Measurements from ENCODE around the gene DCAF7. TPM values are rescaled to one million over a fixed set of nuclear protein-coding genes. Genes with fewer than 3 reads are reported as not detected.

DCAF7 gene
- total and polyA plus RNA-seq, 3 donors from 2014 or later, result 51.7 to 164 (median 66.8) TPM

- DNase-seq, result no peak
- WGBS, 2 donors, result 77 to 80% methylated on average over 1 to 3 of the region's 3 CpGs
- TF ChIP-seq POLR2A (IDR thresholded peaks at IDR 0.05), result no peak
- TF ChIP-seq CTCF (IDR thresholded peaks at IDR 0.05), result no peak
- no peaks in the 10 kb centered on the region for H3K27me3 ChIP-seq
- no peaks in the 10 kb centered on the region for H3K4me1 ChIP-seq
- no peak overlapping the region for H3K4me3 ChIP-seq
- intact Hi-C loops (cut with DNase I; ENCODE audit: low total_unique reads), result loop anchor here (10.0 kb wide), 1 partner anchor 56 kb away; the partner anchor contains the start of gene ACE
- no peaks in the 10 kb centered on the region for H3K9me3 ChIP-seq
- no peaks in the 10 kb centered on the region for H3K36me3 ChIP-seq (ENCODE audit: low read depth, missing control alignments)
- H3K27ac ChIP-seq, result no peak overlapping the region
Observed at GRCh38 chr17:63530557-63531021, 19.7 kb upstream of the DCAF7 start.

- 61 to 75% methylated on average over 6 to 10 of the region's 10 CpGs for WGBS, 2 donors
Observed at GRCh38 chr17:63531022-63531965, 19.0 kb upstream of the DCAF7 start.

GRCh38 chr17:63533433-63534077, 16.7 kb upstream of the DCAF7 start:
- no peak overlapping the region for H3K4me3 ChIP-seq
- no peaks in the 10 kb centered on the region for H3K9me3 ChIP-seq
- intact Hi-C loops (cut with DNase I; ENCODE audit: low total_unique reads), result loop anchor here (10.0 kb wide), 1 partner anchor 59 kb away; the partner anchor contains the start of gene ACE
- DNase-seq, result no peak
- H3K36me3 ChIP-seq (ENCODE audit: low read depth, missing control alignments), result no peaks in the 10 kb centered on the region
- no peak for TF ChIP-seq POLR2A (IDR thresholded peaks at IDR 0.05)
- no peak for TF ChIP-seq CTCF (IDR thresholded peaks at IDR 0.05)
- peaks cover 9% of the 10 kb centered on the region for H3K4me1 ChIP-seq
- H3K27me3 ChIP-seq, result no peaks in the 10 kb centered on the region
- 89 to 92% methylated on average over 19 to 20 of the region's 20 CpGs for WGBS, 2 donors
- no peak overlapping the region for H3K27ac ChIP-seq

More at GRCh38 chr17:63531022-63531965, 19.0 kb upstream of the DCAF7 start:
- no peaks in the 10 kb centered on the region for H3K9me3 ChIP-seq
- no peaks in the 10 kb centered on the region for H3K4me1 ChIP-seq
- TF ChIP-seq POLR2A (IDR thresholded peaks at IDR 0.05) (no peak), CTCF (IDR thresholded peaks at IDR 0.05) (no peak)
- H3K27me3 ChIP-seq, result no peaks in the 10 kb centered on the region
- DNase-seq, result no peak
- no peak overlapping the region for H3K4me3 ChIP-seq
- intact Hi-C loops (cut with DNase I; ENCODE audit: low total_unique reads), result loop anchor here (10.0 kb wide), 1 partner anchor 56 kb away; the partner anchor contains the start of gene ACE
- no peaks in the 10 kb centered on the region for H3K36me3 ChIP-seq (ENCODE audit: low read depth, missing control alignments)
- H3K27ac ChIP-seq, result no peak overlapping the region

GRCh38 chr17:63534078-63534570, 16.2 kb upstream of the DCAF7 start:
- H3K4me3 ChIP-seq, result no peak overlapping the region
- H3K36me3 ChIP-seq (ENCODE audit: low read depth, missing control alignments), result no peaks in the 10 kb centered on the region
- no peaks in the 10 kb centered on the region for H3K9me3 ChIP-seq
- WGBS, 2 donors, result 95% methylated on average over 17 of the region's 17 CpGs
- H3K27ac ChIP-seq, result no peak overlapping the region
- intact Hi-C loops (cut with DNase I; ENCODE audit: low total_unique reads), result loop anchor here (10.0 kb wide), 1 partner anchor 59 kb away; the partner anchor contains the start of gene ACE
- TF ChIP-seq CTCF (IDR thresholded peaks at IDR 0.05), result no peak
- TF ChIP-seq POLR2A (IDR thresholded peaks at IDR 0.05), result no peak
- peaks cover 11% of the 10 kb centered on the region for H3K4me1 ChIP-seq
- H3K27me3 ChIP-seq, result no peaks in the 10 kb centered on the region
- DNase-seq, result no peak
